UCSD-AML1 (cell line): ENCODE data around the gene LPGAT1.
"Not testable (repeated sequence)": the region's sequence is repeated elsewhere in the genome, so short reads cannot be mapped to it uniquely, and the experiment has no call there.

Experiments used
- DNase-seq: peaks from one replicate; lab custom pipeline; 2025; ENCODE audit not compliant: unreplicated experiment; lab: John Stamatoyannopoulos, UW

The LPGAT1 gene

DNA sequence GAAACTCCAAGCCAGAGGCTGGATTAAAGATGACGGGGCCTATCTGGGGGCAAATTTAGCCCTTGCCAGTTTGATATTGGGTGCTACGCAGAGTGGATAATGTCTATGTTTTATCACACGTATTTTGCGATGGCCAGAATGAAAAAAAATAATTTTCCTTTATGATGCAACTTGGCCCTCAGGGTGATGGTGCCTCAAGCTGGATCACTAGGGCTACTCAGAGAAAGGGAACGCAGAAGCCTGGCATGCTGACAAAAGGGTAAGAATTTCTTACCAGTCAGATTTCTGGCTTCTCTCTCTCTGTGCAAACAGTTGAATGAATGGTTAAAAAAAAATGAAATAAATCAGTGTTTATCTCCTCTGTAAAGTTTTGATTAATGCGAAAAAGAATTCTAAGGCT is 122.6 kb downstream of the LPGAT1 start:
- no peak for DNase-seq

DNA sequence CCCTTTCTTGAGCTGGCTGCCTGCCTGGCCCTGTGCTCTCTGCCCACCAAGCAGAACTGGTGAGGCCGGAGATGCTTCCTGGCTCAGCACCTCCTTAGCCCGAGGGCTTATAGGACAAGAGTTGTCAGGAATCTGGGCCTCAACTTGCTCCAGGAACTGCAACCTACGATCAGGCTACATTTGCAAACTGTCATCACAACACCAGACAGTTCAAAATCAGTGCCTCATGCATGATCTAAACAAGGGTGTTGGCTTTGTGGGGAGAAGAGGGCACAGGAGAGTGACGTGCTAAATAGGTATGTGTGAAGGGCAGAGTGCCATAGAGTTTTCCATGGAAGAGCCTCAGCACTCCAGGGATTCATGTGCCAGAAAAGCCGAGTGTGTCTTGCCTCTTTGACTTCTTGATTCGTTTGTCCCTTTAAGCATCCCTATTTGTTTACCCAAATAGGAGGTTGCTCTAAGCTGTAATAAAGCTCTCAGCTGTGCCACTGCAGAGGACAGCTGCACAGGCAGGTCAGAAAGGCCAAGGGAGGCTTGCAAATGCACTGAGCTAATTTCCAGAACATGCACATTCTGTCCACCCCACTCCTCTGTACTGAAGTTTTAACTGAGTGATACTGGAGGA is 125.0 kb downstream of the LPGAT1 start:
- no peak for DNase-seq

DNA sequence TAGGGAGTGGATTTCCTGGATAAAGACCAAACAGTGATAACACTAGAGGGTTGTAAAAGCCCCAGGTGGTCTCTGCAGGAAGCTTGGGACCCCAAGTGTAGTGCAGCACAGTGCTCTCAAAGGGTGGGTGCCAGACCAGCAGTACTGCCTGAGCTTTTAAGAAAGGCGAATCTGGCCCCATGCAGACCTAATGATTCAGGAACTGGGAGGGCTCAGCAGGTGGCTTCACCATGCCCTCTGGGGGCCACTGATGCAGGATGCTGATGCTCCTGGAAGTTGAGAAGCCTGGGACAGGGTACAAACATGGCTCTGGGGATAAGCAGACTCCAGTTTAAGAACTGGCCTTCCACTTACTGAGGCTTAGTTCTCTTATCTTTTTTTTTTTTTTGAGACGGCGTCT is 126.0 kb downstream of the LPGAT1 start:
- DNase-seq, result no peak

DNA sequence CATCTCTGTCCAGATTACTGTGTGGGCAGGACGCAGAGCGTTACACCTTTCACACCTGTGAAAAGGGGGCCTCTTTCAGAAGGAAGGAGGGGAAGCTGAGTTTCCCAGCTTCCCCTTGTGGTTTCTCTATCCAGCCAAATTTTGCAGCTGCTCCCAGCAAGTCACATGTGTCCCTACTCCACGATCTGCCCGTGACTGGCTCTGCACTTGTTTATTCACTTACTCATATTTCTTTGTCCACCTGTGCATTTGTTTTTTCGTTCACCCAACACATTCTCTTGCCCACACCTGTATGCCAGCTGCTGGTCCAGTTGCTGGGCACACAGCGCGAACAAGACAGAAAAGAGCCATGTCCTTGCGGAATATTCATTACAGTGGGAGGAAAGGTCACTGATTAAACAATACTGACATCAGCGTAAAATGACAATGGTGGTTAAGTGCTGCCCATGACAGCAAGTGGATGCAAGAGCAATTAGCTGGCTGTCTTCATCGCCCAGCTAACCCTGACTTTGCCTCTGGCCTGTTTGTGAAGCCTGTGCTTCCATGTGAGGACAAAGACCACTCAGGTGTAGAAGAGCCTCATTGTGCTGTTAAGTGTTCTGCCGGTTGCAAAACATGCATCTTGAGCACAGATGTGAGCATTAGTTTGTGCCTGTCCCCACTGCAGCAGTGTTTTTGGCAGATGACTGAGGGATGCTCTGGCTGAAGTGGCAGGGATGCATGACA is 126.6 kb downstream of the LPGAT1 start:
- no peak for DNase-seq

DNA sequence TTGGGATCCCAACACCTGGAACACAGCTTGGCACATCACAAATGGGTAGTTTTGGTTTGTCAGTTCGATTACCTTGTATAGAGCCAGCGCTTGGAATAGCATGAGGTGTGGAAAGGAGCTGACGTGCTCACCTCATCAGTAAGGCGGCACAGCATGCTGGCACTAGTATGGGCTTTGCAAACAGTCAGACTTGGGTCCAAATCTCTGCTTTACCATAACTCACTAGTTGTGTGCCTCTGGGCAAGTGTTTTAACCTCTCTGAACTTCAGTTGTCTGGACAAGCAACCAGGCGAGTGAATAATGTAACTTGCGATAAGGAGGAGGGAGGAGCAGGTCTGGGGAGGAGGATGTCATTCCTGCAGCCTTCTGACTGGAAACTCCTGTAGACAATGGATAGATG is 128.8 kb downstream of the LPGAT1 start:
- no peak for DNase-seq

DNA sequence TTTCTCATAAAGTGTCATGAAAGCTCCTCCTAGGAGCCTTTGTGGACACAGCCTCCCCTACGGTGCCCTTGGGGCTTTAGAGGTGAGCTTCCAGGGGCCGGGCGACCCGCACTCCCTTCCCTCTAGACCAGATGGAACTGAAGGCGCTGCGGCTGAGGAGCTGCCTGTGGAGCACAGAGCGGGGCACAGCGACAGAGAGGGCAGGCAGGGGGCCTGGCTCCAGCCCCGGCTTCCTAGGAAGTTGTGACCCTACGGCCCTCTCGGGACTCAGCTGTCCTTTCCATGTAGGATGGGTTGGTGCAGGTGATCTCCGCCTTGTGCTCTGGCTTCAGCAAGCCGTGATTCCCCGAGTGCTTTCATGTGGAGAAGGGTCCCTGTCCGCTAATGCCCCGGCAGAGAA is 131.5 kb downstream of the LPGAT1 start:
- no peak for DNase-seq

DNA sequence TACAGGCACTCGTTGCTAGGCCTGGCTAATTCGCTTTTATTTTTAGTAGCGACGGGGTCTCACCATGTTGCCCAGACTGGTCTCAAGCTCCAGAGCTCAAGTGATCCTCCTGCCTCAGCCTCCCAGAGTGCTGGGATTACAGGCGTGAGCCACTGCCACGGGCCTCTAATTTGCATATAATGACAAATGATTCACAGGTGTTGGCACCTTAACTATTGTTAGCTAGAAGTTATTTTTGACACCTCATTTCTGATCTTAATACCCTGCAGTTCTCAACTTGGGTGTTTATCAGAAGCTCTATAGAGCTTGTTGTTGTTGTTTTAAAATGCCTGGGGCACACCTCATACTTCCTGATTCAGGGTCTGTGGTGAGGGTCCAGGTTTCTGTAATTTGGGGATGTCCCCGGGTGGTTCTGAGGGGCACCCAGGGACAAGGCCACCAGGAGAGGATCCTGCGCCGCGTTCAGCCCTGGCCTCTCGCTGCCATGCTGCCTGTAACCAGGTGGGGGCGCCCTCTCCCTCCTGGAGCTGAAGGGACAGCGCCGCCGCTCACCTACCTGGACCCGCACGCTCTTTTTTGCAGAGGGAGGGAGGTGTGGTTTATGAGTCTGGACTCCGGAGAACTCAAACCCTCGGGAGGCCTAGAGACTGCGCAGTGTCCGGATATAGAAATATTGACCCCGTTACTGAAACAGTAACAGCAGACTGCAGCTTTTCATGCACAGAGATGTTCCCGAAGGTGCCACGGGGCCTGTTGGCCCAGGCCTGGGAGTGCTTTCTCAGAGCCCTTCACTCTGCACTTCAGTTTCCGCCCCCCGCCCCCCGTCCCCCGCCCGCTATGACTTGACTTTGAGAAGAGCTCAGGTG is 132.2 kb downstream of the LPGAT1 start:
- peak; percentile 73 for DNase-seq

DNA sequence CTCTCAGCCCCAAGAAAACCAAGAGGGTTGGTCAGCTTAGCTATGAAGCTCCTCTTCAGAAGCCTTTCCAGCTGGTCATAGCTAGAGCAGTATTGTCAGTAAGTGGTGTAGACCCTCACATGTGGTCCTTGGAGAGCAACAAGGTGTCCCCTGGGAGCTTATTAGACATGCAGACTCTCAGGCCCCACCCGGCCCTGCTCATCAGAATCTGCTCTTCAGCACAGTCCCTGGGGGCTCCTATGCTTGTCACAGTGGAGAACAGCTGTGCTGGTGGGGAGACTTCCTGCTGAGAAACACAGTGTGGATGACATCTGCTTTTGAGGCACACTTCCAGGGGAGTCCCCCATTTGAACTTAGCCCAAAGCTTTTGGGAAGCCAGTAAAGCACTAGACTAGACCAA is 133.2 kb downstream of the LPGAT1 start:
- no peak for DNase-seq

DNA sequence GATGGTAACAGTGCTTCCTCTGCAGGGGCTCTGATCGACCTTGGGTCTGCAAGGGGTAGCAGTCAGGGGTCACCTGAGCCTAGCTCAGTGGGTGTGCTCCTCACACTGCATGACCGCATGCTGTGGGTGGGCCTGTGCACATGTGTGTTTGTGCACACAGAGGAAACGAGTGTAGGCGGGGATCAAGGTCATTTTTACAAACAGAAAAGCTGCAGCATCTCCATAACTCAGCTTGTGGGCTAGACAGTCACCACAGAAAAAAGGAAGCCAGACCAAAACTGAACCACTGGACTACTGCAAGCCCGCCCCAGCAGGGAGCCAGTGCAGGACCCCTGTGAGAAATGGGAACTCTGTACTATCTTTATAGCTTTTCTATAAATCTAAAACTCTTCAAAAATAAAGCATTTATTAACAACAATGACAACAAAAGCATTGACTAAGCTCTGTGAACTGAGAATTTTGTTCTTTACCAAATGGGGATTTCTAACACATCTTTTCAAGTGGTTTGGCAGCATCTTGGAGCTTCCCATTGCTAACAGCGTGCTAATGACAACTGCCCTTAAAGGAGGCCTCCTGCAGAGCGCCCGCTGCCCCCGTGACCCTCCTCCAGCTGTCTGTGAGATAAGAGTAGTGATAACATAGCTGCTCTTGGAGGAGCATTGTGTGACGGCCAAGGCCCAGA is 135.3 kb downstream of the LPGAT1 start:
- DNase-seq, result peak; percentile 50

DNA sequence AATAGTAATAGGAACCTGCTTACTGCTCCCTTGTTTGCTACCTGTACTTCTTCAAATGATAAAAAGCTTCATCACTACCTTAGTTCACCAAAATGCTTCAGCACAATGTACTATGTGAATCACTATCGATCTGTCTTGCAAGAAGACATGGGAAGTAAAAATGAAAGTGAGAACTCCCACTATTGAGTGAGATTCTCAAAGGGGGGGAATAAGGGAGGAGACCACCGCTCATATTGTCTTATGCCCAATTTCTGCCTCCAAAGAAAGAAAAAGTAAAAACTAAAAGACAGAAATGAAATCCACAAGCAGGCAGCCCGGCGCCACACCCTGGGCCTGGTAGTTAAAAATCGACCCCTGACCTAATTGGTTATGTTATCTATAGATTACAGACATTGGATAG is 136.7 kb downstream of the LPGAT1 start:
- not testable (repeated sequence) for DNase-seq
